Kidney tubule cell (primary cell): ENCODE results near the gene MAF.

Experiments
- DNase-seq: peaks from one replicate; pipeline ENCODE4 v3.0.0-alpha.2; 2018; ENCODE audit warnings: low spot score

Gene MAF

DNA sequence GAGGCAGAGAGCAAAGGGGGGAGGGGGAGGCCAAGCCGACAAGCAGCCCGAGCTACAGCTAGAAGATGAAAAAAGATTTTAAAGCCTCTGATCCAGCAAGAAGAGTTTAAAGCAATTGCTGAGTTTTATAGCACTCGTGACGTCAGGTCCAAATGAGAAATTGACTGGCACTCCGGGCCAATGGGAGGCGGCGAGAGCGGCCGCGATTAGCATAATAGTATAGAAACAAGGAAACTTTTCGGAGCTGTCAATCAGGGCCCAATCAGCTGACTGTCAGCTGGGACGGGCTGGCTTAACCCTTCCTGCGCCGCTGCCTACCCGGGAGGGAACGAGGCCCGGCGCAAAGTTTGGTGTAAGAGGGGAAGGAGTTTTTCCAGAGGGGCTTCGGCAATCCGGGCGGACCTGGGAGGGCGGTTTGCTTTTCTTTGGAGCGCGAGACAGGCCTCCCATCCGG, at the start of gene MAF:
Gene MAF (minus strand): TSS at position 100 of the 454 bp plus-strand sequence. CDS start 835 bp downstream, outside the sequence.
- DNase-seq: peak; percentile 95

DNA sequence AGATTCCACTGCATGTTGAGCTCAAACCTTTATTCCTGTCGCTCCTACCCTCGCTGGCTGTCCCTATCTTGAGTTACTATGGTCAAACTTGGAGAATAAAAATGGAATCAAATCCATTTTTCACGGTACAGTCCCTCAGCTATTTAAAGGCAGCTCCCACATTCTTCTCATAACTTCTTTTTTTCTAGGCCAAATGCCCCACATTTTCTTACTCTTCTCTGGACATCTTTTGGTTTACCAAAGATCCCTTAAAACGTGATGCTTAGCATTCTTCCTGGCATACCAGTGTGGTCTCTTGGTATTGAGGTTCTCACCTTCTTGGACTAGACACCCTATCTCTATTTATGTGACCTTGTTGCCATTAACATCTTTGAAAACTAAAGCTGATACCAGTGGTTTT, 48.3 kb upstream of the MAF start:
- DNase-seq: peak; percentile 7

DNA sequence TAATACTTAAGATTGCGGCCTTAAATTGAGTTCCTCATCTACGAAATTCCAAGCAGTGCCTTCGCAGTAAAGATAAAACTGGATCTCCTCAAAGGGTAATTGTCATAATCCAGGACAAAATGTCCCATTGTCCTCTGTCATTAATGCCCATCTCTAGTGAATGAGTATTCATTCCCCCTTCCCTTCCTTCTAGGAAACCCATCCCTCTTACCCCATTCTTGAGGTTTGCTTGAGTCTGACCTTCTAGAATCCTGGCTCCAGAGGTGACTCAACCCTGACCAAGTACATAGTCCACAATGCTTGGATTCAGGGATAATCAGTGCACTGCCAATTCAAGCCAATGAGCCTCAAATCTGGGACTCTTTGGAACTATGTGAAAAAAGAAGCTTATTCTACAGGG, 47.0 kb upstream of the MAF start:
- peak; percentile 53 for DNase-seq

DNA sequence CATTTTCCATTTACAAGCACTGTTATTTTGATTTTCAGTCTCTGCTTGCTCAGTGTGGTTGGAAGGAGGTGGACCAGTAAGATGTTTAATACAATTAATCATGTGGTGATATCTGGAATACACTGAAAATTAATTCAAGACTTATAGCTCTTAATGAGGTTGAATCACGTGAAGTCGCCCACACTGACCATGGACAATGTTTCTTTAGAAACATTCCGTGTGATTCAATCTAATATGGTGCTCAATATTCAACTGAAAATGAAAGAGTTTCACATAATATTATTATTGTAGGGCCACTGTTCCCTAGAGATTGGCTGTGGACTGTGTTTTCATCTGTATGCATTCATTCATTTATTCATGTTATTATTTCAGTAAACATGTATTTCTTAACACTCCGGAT, 45.2 kb upstream of the MAF start:
- DNase-seq: no peak

DNA sequence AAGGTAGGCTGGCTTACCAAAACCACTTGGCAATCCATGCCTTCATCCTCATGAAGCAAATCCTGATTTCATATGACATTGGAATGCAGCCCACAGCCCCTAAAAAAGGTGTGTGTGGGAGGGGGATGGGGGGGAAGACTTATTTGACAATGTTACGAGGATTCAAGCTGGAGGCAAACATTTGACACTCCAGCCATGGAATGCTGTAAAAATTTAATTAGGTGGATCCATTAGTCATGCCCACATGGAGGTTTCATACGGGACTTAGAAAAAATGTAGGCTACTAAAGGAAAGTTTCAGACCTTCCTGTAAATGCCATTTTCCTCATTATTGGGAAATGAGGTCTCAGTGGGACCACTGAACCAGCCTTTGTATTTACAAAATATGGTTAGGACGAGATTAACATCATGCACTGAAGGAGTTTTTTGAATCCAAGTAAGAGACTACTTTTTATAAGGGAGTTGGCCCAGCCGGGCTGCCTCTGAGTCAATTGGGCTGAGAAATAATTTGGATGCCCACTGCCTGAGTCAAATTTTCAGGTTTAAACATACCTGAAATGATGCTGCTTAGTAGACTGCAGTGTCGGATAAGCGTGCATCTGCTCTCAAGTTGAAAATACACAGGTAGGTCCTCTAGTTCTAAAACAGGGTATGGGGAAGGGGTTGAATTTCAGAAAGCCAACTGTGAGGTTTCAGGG, 44.6 kb upstream of the MAF start:
- peak; percentile 89 for DNase-seq

DNA sequence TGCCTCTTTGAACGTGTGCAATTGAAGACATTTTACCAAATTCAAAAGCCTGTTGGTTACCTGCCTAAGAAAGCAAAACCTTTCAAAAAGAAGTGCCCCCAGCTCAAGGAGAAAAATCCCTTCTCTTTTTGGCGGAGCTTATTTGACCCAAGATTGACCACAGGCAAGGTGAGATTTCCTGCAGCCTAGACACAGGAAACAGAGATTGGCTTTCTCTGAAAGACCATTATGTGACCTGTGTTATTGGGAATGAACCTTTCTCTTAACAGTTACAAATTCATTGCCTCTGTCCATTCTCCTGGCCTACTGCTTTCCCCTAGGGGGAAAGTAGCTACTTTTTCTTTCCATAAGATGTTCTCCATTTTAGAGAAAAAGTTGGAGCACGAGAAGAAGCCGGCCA, 42.1 kb upstream of the MAF start:
- DNase-seq: no peak

DNA sequence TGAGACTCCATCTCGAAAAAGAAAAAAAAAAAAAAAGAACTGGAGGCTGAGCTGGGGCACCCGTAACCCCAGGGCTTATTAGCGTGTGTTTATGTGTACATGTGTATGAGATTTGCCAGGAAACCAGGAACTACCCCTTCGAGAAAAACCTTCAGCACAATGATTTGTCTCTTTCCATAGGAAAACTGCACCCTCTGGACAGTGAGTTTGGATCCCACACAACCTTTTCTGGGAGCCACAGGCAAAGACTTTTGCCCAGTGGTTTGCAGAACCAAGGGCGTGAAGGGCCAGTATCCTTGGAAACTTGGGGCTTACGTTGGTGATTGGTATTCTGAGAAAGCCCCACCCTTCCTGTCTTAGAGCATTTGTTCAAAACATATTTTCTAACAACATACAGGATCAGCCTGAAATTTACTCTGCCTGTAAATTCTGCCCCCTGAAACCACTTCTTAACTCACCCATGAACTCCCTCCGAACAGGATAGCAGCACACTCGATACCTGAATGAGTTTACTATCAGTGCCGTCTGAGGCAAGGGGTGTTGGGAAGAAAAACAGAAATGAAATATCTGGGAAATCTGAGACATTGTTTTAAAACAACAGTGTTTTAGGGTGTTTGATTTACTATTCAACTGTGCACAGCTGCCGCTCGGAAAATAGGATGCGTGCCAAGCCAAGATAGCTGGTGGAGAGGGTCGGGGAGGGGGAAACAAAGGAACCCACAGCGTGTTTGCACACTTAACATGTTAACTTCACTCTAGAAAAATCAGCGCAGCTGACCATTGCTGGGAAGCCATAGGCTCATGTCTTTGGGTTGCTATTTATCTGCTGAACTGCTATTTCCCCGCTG, 40.2 kb upstream of the MAF start:
- DNase-seq: peak; percentile 53

DNA sequence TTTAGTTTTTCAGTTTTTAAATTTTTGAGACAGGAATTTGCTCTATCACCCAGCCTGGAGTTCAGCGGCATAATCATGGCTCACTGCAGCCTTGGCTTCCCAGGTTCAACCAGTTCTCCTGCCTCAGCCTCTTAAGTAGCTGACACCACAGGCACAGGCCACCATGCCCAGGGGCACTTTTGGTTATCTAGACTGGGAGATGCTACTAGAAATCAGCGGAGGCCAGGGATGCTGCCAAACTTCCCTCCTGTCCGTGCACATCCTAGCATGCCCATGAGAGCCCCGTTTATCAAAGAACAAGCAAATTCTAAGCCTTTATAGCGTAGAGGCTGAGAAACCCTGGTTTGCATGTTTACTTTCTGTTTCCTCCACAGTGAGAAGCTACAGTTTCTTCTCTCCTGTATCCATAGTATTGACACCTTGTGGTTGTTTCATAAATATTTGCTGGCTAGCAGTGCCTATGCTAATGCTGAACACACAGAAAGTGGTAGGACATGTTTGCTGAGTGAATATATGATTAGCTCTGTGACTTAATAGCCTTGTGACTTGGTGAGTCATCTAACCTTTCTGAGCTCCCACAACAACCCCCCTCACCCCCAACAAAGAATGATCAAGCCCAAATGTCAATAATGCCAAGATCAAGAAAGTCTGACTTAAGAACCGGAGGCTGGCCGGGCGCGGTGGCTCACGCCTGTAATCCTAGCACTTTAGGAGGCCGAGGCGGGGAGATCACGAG, 39.2 kb upstream of the MAF start:
- DNase-seq: peak; percentile 91

DNA sequence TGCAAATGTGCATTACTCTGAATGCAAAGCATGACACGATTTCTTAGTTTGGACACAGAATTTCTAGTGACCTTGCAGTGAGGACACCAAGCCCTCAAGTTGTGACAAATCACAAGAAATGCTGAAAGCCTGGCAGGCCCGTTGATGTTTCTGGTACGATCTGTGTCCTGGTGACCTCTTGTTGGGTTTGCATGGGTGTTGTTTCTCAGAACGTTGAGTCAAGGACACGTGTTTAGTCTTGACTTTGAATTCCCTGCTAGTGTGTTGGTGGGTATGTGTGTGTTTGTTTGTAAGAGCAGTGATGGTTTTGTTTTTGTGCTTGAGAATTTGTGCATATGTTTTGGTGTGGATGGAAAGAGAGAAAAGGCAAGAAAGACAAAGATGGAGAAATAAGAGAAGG, 37.8 kb upstream of the MAF start:
- DNase-seq: no peak

DNA sequence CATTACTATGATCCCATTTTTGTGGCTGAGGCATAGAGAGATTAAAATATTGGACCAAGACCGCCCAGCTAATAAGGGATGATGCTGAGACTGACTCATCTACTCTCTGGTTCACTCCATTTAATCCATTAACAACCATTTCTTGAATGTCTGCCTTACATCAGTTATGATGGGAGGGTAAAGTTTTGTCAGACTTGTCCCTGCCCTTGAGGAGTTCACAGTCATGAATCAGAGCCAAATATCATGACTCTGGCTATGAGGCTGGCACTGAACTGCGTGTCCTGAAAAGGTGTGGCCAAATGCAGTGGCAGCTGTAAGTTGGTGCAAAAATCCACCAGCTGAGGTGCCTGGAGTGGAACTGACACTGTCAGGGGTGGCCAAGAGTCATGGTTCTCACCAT, 35.0 kb upstream of the MAF start:
- DNase-seq: no peak

DNA sequence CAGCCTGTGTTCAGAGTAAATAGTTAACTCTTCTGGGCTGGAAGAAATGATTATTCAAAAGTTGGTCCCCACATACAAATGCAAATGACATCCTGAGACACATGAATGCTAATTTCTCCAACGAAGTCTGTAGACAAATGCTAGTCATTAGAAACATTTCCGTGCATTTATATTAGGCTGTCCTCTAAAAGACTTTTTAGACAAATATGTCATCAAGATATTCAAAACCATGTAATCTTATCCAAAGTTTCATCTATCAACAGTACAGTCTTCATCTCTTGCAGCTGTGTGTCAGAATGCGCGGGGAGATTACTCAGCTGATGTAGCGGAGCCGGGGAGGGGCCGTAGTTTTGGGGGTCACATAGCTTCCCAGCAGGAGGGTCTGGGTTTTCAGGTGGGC, 33.8 kb upstream of the MAF start:
- no peak for DNase-seq

DNA sequence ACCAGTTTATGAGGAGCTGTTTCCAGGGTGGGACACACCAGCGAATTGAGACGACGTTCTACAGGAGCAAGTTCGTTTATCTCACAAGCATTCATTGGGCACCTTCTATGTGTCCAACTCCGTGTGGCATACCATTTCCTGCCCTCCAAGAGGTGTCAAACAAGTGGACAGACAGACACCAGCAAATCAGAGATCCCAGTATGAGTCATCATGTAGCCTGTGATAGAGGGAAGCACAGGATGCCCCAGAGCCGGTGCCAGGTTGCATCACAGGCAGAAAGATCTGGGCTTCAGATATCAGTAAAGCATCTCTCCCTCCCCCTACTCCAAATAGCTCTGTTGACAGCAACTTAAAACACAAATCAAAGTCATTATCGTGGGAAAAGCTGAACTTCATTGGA, 31.8 kb upstream of the MAF start:
- DNase-seq: peak; percentile 68

DNA sequence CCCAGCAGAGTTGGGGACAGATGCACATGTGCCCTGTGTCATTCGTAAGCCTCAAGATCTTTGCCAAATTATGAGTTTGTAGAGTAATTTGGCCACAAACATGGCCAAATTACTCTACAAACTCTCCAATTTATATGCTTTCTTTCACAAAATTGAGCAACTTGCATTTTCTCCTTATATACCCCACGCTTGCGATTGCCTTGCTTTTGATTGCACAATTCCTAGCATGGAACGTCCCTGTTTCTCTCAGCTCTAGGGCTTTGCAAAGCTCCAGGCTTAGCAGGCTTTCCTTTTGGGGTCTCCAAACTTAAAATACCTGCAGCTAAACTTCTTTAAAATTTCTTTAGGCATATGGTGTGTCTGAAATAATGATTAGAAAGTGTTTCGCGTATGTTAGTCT, 28.5 kb upstream of the MAF start:
- DNase-seq: no peak

DNA sequence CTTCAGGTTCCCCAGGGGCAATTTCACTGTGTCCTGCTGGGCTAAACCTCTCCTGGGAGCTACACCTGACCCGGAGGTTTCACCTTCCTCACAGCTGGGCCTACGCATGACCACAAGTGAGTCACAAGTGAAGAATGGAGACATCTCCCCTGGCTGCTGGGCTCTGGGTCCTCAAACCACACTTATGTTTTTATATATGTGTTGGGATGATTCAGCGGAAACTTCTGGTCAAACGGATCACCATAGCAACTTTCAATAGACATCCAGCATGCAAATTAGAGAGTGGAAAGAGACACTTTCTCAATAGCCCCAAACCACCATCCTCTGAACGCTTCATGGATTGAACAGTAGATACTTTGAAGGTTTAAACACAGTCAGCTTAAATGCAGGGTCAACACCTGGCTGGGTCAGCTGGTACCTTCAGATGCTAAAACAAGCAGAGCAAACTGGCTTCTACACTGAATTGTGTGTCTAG, 28.0 kb upstream of the MAF start:
- peak; percentile 96 for DNase-seq

DNA sequence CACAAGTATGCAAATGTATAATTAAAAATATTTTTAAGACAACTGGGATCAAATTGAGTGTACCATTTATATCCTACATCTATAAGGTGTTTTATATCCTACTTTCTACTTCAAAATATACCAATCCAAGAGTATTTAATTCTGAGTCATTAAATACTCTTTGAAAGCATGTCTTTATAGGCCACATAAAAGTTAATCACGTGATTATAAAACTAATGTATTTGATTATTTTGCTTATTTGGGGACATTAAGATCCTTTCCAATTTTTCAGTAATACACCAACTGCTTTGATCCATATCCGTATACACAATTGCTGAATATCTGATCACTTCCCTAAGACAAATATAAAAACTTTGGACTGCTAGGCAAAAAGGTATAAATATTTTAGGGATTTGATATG, 26.6 kb upstream of the MAF start:
- no peak for DNase-seq

DNA sequence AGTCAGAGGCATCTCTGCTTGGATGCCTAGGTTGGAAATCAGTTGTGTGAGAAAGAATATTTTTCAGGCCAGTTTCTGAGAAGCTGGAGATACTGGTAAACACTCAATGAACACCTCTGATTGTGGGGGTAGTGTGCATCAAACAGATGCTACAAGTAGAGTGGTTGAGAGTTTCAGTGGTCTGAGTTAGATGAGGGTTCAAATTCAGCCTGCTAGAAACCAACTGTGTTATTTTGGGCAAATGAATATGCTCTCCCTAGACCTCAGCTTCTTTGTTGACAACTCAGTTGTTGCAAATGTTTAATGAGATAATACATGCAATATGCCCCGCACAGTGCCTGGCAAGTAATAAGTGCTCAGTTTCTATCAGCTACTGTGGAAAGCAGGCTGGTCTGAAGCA, 25.2 kb upstream of the MAF start:
- DNase-seq: no peak

DNA sequence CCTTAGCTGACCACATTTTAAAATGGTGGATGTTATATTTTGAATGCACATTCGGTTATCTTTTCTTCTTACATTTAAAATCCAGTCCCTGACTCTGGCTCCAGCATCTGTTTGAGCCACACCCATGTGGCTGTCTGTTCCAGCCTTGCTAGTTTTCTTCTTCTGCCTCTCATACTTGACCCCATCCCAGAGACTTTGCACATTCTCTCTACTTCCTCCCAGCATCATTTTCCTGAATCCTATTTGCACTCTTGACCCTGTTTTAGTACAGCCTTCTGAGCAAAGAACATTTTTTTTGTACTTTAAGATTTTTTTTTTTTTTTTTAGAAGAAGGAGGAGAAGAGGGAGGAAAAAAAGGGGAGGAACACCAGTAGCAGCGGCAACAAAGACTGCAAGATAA, 23.3 kb upstream of the MAF start:
- no peak for DNase-seq

DNA sequence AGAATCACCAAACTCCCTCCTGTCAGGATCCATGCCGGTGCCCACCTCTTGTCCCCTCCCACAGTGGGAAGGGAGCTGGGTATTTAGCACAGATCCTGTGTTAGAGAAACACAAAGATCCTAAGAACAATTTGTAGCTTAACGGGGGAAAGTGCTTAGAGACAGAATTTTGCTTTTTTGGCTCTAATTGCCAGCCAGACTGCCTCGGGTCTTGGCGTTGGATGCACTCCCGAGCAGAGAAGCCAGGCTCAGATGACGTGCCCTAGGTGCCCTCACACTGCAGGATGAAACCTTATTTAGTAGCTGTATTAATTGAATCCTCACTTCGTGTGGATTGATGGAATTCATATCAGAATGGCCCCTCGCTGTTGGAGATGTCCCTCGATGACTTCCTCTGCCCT, 22.5 kb upstream of the MAF start:
- no peak for DNase-seq

DNA sequence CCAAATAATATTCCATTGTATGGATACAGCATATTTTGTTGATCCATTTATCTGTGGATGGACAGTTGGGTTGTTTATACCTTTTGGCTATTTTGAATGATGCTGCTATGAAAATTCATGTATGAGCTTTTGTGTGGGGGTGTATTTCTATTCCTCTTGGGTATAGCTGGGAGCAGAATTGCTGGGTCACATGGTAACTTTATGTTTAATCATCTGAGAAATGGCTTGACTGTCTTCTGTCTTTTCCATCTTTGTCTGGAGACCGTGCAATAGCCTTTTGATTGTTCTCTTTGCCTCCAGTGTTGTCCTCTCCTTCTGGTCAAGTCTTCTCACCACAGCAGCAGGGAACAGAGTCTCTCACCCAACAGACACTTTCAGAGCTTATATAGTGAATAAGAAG, 20.5 kb upstream of the MAF start:
- no peak for DNase-seq

DNA sequence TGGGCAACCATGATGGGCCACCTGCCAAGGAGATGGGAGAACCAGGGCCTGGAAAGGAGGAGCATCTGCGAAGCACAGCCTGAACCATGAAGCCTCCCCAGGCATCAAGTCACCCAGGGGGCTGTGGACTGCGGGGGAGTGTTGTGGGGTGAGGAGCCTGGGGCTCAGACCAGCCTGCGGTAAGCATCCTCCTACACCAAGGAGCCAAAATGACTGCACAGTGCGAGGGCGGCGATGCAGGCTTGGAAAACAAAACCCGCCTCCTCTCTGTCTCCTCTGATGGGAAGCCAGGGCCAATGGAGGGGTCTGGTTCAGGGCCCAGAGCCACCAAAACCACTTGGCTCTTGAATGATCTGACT, 18.1 kb upstream of the MAF start:
- no peak for DNase-seq

DNA sequence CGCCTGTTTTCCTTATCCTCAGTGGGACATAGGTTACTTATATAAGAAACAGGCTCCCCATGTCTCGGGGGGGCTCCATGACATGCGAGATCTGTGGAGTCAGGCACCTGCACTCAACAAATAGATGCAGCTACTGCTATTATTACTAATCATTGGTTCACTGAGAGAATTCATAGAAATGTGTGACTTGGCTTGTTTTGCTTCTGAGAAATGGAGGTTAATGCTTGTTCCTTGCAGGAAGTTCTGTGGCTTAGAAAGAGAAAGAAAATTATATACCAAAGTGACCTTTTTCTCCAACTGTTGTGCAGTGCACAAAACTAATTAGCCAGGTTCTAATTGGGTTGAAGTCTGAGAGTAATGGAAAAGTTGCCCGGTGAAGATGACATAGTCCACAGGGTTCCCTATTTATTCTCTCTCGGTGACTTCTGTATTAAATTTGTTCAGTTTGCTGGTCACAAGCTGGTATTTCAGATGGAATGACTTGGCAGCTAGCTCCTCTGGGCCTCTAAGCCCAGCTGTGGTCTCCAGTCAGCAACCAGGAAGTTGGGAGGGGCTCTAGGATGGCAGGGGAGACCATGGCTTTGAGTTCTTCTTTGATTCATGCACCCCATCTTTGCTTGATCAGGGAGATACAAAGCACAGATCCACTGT, 17.6 kb upstream of the MAF start:
- DNase-seq: no peak

DNA sequence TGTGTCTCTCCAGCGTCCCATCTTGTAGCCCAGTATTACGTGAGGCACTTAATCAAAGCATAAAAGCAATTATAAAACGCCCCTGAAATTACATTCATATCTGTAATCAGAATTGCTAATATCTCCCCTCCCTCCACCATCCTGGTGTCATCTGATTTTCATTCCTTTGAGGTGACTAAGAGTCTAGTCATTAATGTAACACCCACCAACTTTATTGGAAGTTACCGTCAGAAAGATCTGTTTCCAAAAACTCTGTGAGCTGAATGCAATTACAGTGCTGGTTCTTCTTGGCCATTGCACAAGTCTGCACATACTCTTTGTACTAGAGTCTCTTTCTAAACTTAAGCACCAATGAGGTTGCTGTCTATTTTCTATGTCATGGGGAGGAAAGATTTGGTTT, 12.5 kb upstream of the MAF start:
- peak; percentile 67 for DNase-seq
